Stimulated activated naive CD4-positive, alpha-beta T cell treated with Interleukin-2 at 50 U/mL for 16 hours (primary cell): ENCODE measurements around the gene ECEL1.
A peak's percentile ranks its signal among the peaks of the same experiment; 100 is the strongest.
"Not testable (repeated sequence)": the region's sequence is repeated elsewhere in the genome, so short reads cannot be mapped to it uniquely, and the experiment has no call there.

Source experiments
- DNase-seq: peaks from one replicate; lab custom pipeline; 2025; lab: John Stamatoyannopoulos, UW

Gene ECEL1

DNA sequence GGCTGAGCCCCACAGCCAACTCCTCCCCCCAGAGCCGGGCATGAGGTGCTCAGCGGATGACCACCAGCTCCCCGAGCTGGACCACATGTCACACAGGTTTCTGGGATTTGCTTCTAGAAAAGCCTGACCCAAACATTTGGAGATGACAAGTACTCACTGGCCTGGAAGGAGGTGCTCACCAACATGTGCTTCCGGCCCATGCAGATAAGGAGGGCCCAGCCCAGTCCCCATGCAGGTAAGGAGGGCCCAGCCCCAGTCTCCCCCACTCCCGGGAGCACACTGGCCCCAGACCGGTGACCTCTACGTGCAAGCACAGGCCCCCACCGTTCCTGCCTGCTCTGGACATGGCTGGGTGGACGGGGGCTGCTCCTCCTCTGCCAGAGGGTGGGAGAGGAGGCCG is 45.7 kb downstream of the ECEL1 start:
- not testable (repeated sequence) for DNase-seq

DNA sequence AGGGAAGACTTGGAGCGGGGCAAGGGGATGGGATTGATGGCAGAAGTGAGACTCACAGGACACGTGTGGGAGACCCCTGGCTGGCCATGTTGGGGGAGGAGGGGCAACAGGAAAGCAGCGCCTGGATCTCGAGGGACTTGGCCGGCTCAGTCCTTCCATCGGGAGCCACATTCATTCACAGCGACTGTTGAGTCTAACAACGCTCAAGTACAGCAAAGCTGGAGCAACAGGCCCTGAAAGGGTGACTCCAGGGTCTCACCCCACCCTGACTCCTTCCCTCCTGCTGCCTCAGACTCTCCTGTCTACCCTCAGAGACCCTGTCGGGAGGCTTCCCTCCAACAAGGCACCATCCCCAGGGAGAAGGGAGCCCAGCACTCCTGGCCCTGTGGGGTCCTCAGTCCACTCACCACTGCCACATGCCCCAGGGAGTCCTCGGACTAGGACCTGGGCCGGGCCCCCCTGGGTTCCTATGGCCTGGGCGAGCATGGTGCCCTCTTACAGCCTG is 46.4 kb downstream of the ECEL1 start:
- no peak for DNase-seq

DNA sequence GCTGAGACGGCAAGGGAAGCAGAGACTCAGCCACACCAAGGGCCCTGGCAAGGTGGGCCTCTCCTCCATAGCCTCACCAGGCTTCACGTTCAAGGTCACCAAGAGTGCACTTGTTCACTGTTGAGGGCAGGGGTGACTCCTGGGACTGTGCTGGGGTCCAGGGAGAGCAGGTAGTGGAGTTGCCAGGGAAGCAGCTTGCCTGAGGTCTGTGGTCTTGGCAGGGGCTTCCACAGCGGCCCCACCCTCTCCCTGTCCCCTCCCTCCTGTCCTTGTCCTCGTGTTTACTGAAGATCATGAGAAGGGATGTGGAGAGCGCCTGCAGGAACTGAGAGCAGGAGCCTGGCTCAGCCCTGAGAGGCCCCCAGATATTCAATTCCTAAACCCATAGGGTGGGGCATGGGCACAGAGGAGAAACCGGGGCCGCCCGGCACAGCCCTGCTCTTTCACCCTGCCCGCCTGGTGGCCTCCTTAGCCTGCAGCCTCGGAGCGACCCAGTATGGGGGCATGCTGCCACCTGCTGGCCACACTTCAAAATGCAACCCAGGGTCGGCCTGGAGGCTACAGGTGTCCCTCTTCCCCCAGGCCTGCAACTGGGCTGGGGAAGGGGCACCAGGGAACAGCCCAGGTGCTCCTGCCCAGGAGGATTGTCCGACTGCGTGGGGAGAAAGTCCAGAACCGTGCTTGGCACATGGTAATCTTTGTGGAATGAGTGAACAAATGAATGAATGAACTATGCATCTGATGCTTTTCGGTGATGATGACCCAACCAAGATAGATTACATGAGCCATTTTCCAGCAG is 47.2 kb downstream of the ECEL1 start:
- DNase-seq, result peak; percentile 73

DNA sequence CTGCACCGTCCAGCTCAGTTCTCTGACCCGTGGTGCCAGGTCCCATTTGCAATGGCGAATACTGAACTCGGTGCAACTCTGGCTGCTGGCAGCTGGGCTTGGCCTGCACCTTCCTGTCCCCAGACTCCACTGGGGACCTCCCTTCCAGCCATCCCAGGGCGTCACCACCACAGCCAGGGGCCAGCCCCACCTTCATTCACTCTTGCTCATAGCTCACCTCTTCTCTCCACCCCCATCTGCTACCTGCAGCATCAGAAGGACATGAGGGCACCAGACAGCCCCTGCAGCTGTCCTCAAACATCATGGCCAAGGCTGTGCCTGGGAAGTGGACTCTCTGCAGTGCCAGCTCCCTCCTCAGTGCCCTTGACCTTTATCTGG is 47.9 kb downstream of the ECEL1 start:
- no peak for DNase-seq

DNA sequence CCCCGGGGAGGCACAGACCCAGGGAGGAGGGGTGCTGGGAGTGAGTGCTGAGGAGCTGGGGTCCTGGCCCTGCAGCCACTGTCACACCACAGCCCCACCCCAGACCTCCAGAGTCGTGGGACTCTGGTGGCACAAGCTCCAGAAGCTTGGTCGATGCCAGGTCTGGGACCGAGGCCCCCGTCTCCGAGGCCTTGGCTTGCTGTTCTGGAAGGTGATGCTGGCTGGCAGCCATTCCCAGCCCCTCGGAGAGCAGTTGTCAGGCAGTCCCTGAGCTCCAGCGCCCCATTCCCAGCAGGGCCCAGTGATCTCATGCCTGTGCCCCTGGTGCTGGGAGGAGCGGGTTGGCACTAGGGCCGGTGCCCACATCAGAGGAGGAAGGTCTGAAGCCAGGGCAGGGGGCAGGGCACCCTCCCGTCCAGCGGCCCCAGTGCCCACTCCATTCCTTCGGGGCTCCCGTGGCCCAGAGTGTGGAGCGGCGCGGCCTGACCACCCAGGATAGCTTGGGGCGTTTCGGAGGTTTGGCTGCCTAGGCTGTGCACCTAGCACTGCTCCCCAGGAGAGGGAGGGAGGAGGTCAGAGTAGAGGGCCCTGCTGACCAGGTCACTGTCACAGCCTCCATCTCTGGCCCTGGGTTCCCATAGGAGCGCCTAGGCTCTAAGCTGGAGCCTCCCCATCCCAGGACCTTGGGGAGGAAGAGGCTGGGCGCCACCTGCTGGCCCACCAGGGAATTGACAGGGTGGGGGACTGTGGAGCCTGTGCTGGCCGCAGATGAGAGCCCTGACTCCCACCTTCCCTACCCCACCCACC is 48.5 kb downstream of the ECEL1 start:
- peak; percentile 21 for DNase-seq

DNA sequence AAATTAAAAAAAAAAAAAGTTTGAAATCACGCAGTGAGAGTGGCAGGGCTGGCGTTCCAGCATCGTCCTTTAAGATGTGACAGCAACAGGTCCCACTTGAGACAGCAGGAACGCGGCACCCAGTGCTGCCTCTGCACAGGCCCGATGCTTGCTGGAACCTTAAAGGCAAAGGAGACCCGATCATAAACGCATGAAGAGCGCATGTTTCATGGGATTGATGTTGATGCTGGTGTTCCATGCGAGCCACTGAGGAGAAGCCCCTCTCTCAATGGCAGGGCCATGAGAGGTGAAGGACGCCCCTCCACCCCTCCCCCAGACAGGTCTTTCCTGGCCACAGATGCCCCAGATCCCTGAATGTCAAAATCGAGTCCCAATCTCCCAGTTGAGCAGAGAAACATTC is 49.5 kb downstream of the ECEL1 start:
- DNase-seq, result no peak

DNA sequence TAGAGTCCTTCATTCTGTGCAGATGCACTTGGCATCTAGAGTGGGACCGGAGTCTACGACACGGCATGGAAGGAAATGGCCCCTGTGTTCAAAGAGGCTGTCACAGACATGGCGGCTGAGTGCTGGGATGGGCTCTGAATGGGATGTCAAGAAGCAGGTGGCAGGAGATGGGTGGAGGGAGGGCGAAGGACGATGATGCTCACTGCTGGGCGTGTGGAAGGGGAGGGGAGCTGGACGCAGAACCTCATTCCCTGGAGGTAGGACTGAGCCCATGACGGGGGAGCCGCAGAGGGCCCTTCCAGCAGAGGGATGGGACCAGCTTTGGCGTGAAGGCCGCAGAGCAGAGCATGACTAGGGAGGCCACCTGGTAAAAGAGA is 50.5 kb downstream of the ECEL1 start:
- no peak for DNase-seq

DNA sequence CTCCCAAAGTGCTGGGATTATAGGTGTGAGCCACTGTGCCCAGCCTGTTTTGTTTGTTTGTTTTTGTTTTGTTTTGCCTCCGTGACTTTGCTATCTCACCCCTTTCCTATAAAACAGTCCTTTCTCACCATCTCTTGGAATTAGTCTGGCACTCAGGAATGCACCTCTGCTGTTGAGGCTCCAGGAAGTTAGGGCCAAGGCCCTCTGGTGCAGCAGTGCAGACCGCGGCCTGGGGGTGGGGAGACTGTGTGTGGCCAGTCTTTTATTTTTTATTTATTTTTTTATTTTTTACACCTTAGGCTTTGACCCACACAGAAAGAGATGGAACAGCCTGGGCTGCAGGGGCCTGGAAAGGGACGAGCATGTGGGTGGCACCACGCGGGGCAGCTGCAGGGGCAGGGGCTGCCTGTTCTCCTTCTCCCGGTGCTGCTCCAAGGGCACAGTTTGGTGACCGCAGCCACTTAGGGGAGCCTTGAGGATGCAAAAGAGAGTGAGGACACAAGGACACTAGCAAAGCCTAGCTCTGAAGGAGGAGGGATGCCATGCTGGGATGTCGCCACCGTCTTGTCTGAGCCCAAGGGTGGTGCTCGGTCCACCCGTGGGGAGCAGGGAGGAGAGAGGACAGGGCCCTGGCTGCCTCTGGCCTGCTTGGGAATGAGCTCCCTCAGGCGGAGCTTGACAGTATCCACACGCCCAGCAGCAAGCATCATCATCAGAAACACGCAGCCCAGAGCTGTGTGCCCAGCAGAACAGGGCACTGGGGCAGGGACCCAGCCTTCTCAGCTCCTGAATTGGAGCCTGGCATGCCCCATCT is 51.0 kb downstream of the ECEL1 start:
- DNase-seq, result no peak

DNA sequence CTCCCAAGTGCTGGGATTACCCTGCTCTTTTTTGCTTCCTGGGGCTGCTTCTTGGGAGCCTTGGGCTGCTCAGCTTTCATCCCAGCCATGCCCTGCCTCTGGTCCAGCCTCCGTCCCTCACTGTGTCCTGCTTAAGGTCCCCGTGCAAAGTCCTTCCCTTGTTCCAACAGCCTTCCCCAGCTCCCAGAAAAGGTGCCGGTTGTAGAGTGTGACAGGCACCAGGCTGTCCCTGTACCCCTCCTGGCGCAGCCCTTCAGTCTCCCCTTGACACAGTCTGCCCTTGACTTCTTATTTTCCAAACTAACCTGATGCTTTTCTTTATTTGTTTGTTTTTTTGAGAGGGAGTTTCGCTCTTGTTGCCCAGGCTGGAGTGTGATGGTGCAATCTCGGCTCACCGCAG is 51.8 kb downstream of the ECEL1 start:
- DNase-seq, result no peak

DNA sequence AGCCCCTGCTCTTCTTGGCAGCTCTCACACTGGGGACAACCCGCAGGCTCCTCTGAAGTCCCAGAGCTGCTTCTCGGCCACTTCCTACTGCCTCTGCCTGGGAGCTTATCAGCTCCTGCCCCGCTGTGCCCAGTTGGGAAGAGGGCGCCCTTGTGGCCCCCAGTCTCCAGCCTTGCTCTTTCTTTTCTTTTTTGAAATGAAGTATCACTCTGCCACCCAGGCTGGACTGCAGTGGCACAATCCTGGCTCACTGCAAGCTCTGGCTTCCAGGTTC is 52.3 kb downstream of the ECEL1 start:
- DNase-seq, result no peak

DNA sequence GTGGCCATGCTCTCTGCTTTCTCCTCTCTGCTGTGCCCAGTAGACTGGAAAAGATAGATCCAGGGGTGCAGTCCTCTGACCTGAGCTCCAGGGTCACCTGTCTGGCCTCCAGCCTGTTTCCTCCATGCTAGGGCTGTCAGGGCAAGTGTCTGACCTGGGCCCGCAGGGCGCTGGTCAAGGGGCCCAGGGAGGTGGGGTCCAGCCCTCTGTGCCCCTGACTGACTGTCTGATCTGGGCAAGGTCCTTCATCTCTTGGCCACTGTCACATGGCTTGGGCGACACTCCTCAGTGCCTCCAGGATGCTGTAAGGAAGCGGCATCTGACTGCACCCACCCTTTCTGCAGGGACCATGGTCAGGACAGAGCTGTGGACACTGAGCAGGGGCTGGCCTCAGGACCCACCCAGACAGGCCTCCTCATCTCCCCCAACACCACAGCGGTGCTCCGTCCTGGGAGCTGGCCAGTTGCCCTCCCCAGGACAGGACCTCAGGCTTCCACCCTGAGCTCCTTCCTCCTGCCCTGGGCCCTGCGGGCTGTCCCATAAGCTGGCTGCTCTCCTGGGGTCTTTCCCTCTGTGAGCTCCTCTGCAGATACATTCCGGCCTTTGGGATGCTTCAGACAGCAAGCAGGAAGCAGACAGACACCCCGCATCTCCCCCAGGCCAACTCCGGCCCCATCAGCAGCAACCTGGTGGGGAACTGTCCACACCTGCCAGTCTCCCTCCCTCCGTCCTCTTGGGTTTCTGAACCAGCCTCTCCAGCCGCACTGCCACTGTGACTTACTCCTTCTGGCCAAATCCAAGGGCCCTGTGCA is 52.9 kb downstream of the ECEL1 start:
- DNase-seq, result no peak

DNA sequence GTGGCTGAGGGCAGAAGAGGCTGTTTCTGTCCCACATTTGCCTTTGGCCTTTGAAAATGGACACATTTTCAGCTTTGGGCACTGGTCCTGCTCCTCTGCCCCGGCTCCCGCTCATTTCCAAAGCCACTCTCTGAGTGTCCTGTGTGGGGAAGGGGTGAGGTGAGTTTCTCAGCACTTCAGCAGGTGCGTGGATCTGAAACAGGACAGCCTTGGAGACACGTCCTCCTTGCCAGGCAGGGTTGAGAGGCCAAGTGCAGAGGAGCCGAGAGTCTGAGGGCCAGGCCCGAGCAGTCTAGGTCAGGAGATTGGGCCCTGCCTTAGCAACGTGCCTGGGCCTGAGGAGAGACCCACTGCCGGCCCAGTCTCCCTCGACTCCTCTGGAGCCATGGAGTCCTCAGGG is 53.5 kb downstream of the ECEL1 start:
- DNase-seq, result no peak

DNA sequence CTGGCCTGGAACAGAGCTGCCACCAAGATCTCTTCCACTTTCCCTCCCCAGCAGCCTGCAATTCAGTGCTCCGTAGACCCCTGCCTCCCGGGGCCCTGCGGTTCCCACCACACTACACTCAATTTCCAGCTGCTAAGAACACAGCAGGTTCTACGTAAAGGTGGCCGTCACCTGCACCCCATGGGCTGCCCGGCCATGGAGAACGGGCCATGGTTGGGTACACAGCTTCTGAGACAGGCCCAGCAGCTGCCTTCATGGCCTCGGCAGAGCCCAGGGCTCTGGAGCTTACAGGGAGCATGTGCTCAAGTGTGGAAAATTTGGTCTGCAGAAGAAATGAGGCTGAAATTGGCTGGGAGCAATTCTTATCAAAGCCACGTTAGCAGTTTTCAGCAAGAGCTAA is 54.0 kb downstream of the ECEL1 start:
- DNase-seq, result not testable (repeated sequence)

DNA sequence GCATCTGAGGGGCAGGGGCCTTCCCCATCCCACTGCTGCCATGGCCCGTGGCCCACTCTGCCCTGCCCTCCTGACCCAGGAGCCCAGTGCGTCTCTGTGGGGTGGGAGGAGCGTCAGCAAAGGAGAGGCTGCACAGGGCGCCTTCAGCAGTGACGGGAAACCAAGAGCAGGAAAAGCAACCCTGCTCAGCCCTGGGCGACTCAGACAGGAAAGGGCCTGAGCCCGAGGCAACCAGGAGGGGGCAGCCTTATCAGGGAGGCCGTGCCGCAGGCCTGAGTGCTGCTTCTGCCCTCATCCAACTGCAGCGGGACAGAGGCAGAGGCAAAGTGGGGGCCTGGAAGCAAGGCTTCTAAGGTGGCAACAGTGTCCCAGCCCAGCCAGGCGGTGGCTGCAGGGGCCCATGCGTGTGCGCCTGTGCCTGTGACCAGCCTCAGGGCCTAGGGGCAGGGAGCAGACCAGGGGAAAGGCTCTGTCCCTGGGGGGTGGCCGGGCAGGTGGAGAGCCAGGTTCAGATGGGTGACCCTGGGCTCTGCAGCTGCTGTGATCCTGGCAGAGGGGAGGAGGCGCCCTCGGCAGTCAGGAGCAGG is 54.9 kb downstream of the ECEL1 start:
- DNase-seq, result no peak

DNA sequence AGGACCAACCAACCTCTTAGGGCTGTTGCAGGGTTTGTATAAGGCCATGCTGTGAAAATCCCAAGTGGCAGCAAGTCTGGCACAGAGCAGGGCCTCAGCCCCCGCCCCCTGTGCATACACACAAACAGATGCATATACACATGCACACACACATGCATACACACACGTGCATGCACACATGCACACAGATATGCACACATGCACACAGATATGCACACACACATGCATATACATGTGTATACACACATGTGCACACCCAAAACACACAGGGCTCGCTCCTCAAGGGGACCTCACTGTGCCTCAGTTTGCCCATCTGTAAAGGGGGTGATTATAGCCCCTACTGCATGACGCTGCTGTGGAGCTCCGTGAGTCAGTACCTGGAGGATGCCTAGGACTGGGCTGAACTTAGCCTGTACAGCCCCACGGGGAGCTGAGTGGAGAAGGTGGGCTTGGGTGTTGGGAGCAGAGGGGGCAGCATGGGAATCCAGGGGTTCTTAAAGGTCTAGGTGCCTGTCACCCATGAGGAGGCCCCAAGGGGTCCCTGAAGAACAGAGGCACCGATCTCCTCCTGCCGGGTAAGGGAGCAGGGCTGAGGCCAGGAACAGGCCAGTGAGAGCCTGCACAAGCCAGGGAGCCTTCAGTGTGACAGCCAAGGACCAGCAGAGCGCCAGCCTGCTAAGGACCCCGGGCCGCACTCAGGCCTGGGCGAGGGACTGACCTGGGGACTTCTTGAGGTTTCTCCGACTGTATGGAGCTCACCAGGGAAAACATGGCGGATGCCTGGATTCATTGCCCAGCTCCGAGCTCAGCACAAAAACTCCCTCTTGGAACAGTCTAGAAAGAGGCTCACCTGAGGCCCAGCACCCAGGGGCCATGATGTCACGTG is 55.7 kb downstream of the ECEL1 start:
- DNase-seq, result no peak
